ENCODE data around the gene MAML2.

- TF ChIP-seq POLR2A (IDR thresholded peaks at IDR 0.05): no peak
- TF ChIP-seq CTCF (IDR thresholded peaks at IDR 0.05): no peak
- TF ChIP-seq EP300 (IDR thresholded peaks at IDR 0.05): no peak
Observed at GRCh38 chr11:96180341-96180740, 162.7 kb downstream of the MAML2 start.

Data from stomach (tissue), 4 donors.